Heart left ventricle (tissue), 13 donors: ENCODE measurements around the gene EIF3D.
"Not testable (repeated sequence)": the region's sequence is repeated elsewhere in the genome, so short reads cannot be mapped to it uniquely, and the experiment has no call there.

Experiments used
- POLR2A ChIP-seq, 2 donors: fragments of 450-650 bp; IDR thresholded peaks; one replicate each; pipeline ENCODE4 v1.6.1; 2017; ENCODE audit warnings: antibody characterized with exemption in 2 of 2, mild to moderate bottlenecking in 2 of 2, moderate library complexity in 2 of 2
- TF ChIP-seq, protein P1 (sequence below), 12 donors: fragments of 200-600 bp; sonication (generic) in 4 of 12; IDR thresholded peaks; one replicate each; pipeline versions ENCODE4 v1.5.0 to v1.8.0; 2018 to 2022; ENCODE audit warnings: antibody characterized with exemption in 12 of 12, mild to moderate bottlenecking in 5 of 12
- donor health status: ischemic (EF 13 %, LVEDD 7.1; RV severe dilation, severe dysfunction).
- donor health status: DM: no; HTN: yes; CAD: no.
- donor health status: DM: no; HTN: no; CAD: no.
- donor health status: ischemic (EF 25% LVEDD 6.9; RV normal size, moderate dysfunction).
- donor health status: ischemic (EF 25% LVEDD 5.7; RV mildly dilated, moderate dysfunction).
- donor health status: ischemic (EF 35%, LVEDD 5.7; RV mildly dilated, moderate dysfunction).
- donor health status: nonischemic (EF 11% LVEDD 7.7; RV severe dilation, severe dysfunction).
- donor health status: DM: yes; HTN: yes; CAD: no.
- donor health status: PGD.
- donor health status: ischemic (EF 29% LVEDD 5.4; RV normal size, mild dysfunction).
- donor health status: nonischemic (EF 23%, LVEDD 6.1; RV moderate dilation, normal function).

DNA sequence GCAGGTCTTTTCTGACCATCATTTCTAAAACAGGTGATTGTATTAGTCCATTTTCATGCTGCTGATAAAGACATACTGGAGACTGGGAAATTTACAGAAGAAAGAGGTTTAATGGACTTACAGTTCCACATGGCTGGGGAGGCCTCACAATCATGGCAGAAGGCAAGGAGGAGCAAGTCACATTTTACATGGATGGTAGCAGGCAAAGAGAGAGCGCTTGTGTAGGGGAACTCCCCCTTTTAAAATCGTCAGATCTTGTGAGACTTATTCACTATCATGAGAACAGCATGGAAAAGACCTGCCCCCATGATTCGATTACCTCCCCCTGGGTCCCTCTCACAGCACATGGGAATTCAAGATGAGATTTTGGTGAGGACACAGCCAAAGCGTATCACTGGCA is 4.4 kb upstream of the EIF3D start:
- TF ChIP-seq, protein P1, sequence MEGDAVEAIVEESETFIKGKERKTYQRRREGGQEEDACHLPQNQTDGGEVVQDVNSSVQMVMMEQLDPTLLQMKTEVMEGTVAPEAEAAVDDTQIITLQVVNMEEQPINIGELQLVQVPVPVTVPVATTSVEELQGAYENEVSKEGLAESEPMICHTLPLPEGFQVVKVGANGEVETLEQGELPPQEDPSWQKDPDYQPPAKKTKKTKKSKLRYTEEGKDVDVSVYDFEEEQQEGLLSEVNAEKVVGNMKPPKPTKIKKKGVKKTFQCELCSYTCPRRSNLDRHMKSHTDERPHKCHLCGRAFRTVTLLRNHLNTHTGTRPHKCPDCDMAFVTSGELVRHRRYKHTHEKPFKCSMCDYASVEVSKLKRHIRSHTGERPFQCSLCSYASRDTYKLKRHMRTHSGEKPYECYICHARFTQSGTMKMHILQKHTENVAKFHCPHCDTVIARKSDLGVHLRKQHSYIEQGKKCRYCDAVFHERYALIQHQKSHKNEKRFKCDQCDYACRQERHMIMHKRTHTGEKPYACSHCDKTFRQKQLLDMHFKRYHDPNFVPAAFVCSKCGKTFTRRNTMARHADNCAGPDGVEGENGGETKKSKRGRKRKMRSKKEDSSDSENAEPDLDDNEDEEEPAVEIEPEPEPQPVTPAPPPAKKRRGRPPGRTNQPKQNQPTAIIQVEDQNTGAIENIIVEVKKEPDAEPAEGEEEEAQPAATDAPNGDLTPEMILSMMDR (IDR thresholded peaks at IDR 0.05), result not testable (repeated sequence)
- TF ChIP-seq POLR2A (IDR thresholded peaks at IDR 0.05), result not testable (repeated sequence)
